Mucosa of rectum (tissue), 2 donors: ENCODE data around the gene PDE6C.

ENCODE experiments used
- H3K27ac ChIP-seq, 2 donors: one replicate each; pipeline ENCODE4 v1.7.0; 2013; ENCODE audit warnings: inconsistent platforms in 2 of 2, low read depth in 2 of 2, low read length in 2 of 2
- H3K27me3 ChIP-seq, 2 donors: one replicate each; pipeline ENCODE4 v1.7.0; 2013; ENCODE audit warnings: low read length in 2 of 2; ENCODE audit not compliant: control insufficient read depth in 2 of 2, insufficient read depth in 2 of 2
- H3K36me3 ChIP-seq, 2 donors: one replicate each; pipeline ENCODE4 v1.7.0; 2013; ENCODE audit warnings: low read length in 2 of 2; ENCODE audit not compliant: control insufficient read depth in 2 of 2, insufficient read depth in 2 of 2
- H3K4me1 ChIP-seq, 2 donors: one replicate each; pipeline ENCODE4 v1.7.0; 2013; ENCODE audit warnings: low read length in 2 of 2, mild to moderate bottlenecking in 1 of 2; ENCODE audit not compliant: control insufficient read depth in 2 of 2, insufficient read depth in 2 of 2
- H3K4me3 ChIP-seq, 2 donors: one replicate each; pipeline ENCODE4 v1.7.0; 2013; ENCODE audit warnings: low read length in 2 of 2
- H3K9ac ChIP-seq, 2 donors: one replicate each; pipeline ENCODE4 v1.7.0; 2013; ENCODE audit warnings: low read length in 2 of 2, low read depth in 1 of 2, mild to moderate bottlenecking in 1 of 2
- H3K9me3 ChIP-seq, 2 donors: one replicate each; pipeline ENCODE4 v1.7.0; 2013; ENCODE audit warnings: low read length in 2 of 2; ENCODE audit not compliant: control insufficient read depth in 2 of 2
- donor health status: healthy.
- donor health status: Normal muscosa, but diverticular disease.

Gene PDE6C

DNA sequence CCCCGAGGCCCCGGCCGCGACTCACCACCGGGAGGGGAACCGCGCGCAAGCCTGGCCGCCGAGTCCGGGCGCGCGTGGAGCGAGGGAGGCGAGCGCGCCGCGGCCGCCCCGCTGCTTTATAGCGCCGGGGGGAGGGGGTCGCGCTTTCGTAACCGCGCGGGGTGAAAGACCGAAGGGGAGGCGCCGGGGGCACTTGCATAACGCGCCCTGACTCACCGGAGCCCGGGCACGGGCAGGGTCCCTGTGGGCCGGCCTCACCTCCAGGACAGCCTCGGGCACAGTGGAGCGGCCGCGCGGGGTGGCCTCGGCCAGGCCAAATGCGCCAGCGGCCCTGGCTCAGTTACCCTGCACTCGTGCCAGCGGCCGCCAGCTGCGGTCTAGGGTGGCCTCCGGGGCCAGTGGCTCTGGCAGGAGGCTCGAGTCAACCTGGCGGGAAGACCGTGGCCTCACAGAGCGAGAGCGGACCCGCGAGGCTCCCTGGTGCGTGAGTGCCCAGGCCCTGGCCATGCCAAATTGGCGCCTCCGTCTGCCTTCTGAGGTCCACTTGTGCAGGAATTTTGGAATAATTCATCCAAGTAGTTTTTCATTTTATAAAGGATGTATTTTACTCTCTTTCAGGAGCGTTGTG is 11.1 kb upstream of the PDE6C start, which contains the start of gene RBP4:
RBP4 (minus strand) TSS at position 90 of the 628 bp plus-strand sequence. CDS start 207 bp downstream, outside the sequence.
- Histone ChIP-seq H3K9me3 (no peaks in the 10 kb centered on the region), H3K36me3 (no peaks in the 10 kb centered on the region), H3K27ac (no peak within 1 kb of the TSS), H3K4me1 (peaks cover 4 to 7% of the 10 kb centered on the region in 2 donors), H3K9ac (peak within 1 kb of the TSS in 1 of 2 donors; percentile 19), H3K4me3 (peak within 1 kb of the TSS; percentile 20 to 46), H3K27me3 (peaks cover 12 to 28% of the 10 kb centered on the region in 2 donors)

DNA sequence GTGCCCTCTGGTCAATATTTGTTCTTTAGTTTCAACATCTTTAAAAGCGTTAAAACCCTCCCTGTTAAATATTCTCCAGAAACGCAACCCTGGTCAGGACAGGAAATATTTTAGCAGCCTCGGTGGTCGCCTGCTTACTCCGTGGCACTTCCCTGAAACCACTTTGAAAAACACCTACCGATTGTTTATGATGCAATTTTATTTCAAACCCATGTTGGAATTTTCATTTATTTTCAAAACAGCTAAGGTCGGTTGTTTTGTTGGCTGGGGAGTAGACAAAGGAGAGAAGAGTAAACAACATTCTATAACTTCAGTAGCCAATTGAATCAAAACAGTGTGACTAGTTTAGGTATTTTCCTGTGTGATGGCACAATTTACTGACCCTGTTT is 10.6 kb upstream of the PDE6C start:
- H3K27ac ChIP-seq = no peak overlapping the region
- H3K4me3 ChIP-seq = peak overlapping the region in 1 of 2 donors; percentile 20
- H3K9me3 ChIP-seq = no peaks in the 10 kb centered on the region
- peaks cover 4 to 7% of the 10 kb centered on the region in 2 donors for H3K4me1 ChIP-seq
- H3K27me3 ChIP-seq = peaks cover 12 to 28% of the 10 kb centered on the region in 2 donors
- no peaks in the 10 kb centered on the region for H3K36me3 ChIP-seq
- H3K9ac ChIP-seq = no peak overlapping the region

DNA sequence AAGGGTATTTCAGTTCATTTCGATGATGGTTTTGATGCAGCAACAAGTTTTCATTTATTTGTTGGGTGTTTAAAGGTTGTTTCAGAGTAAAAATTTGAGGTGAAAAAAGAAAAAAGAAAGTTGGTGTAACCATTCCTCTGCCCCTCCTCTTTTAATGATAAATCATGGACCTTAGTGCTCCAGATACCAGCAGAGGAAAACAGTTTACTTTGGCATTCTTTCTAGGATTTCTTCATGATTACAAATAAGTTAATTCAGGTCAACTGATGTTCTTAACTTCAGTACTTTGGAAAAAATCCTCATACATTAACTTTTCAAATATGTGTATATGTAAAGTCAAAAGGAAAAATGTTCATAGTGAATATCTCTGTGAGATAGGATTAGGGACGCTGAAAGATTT is 9.3 kb upstream of the PDE6C start:
- Histone ChIP-seq H3K4me3 (no peak overlapping the region), H3K9me3 (no peaks in the 10 kb centered on the region), H3K36me3 (no peaks in the 10 kb centered on the region), H3K27me3 (peaks cover 12 to 28% of the 10 kb centered on the region in 2 donors), H3K27ac (no peak overlapping the region), H3K9ac (no peak overlapping the region), H3K4me1 (peaks cover 4 to 7% of the 10 kb centered on the region in 2 donors)

DNA sequence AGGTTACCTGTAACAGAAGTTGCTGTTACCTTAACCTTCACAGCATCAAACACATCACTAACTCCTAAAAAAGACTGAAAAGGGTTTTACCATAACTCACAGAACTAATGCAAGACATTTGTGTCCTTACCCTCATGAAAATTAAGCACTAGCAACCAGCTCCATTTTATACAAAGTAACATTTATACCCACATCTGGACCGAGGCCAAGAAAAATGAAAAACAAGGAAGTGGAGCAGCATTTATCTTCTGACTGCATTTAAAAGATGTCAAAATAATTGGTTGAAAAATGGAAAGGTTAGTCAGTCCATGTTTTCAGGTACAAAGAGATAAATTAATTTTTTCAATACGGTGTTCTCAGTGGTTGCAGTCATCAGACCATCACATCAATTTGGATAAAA is 8.2 kb upstream of the PDE6C start:
- Histone ChIP-seq H3K27me3 (peaks cover 12 to 28% of the 10 kb centered on the region in 2 donors), H3K4me3 (no peak overlapping the region)

DNA sequence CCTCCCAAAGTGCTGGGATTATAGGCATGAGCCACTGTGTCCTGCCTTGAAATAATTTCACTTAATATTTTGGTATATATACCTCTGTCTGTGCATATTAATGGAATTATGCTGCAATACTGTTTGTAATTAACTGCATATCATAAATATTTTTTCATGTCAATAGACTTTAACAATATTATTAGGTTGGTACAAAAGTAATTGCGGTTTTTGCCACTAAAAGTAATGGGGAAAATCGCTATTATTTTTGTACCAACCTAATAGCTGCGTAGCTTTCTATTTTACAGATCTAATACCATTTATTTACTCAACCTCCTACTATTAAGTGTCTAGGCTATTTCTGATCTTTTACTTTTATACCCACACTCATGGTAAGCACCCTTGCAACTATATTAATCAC is 3.9 kb upstream of the PDE6C start:
- Histone ChIP-seq H3K27ac (no peak overlapping the region), H3K36me3 (no peaks in the 10 kb centered on the region), H3K9me3 (no peaks in the 10 kb centered on the region), H3K4me1 (no peaks in the 10 kb centered on the region), H3K4me3 (no peak overlapping the region), H3K9ac (no peak overlapping the region), H3K27me3 (peaks cover 0 to 6% of the 10 kb centered on the region in 2 donors)

More for the DNA sequence above, 8.2 kb upstream of the PDE6C start:
- no peaks in the 10 kb centered on the region for H3K9me3 ChIP-seq
- H3K27ac ChIP-seq = no peak overlapping the region
- H3K36me3 ChIP-seq = no peaks in the 10 kb centered on the region
- H3K4me1 ChIP-seq = peaks cover 4 to 7% of the 10 kb centered on the region in 2 donors
- no peak overlapping the region for H3K9ac ChIP-seq

DNA sequence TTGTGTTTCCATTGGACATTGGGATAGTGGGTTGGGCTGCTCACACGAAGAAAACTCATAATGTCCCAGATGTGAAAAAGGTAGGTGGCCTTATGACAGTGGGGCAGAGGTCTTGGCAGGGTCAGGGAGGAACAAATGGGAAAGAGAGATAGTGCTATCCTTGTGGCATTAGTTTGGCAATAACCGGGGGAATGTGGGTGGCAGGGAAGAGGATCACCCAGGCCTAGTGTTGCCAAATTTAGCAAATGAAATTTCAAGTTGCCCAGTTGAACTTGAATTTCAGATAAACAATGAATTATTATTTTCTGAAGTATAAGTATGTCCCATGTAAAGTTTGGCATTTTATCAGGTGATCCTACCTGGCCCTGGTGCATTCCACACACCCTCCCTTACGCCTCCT is 789 bp downstream of the PDE6C start:
- Histone ChIP-seq H3K9ac (no peak overlapping the region), H3K27ac (no peak overlapping the region), H3K36me3 (no peaks in the 10 kb centered on the region), H3K27me3 (no peaks in the 10 kb centered on the region), H3K4me3 (no peak overlapping the region), H3K9me3 (no peaks in the 10 kb centered on the region), H3K4me1 (no peaks in the 10 kb centered on the region)

DNA sequence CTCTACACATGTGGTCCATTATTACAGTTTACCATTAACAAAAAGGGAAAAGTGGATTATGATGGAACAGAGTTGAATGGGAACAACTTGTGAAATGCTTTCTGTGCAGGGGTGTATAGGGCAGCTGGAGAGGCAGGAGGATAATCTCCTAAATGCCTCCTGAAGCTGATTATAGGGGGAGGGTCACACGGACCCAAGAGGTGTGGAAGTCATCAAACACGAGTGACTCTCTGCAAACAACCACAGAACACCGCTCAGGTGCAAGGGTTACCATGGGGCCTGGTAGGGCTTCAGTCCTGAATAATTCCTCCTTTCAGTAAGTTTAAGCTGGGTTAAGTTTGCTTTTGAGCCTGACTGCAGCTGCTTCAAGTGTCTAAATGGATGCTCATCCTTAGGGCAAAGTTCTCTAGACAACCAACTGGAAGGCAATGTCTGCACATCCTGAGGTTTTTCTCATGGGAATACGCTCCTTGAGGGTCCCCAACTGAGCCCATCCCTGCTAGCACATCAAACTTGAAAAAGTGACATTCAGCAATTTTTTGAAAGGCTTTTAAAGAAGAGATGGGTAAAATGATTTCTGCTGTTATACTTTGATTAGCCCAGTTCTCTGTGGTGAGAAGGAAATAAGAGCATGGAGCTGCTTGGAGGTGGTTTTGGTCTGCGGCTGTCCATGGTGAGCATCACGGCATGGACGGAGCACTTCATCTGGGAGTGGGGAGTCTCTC is 1.9 kb downstream of the PDE6C start:
- no peaks in the 10 kb centered on the region for H3K36me3 ChIP-seq
- no peak overlapping the region for H3K9ac ChIP-seq
- no peak overlapping the region for H3K27ac ChIP-seq
- no peaks in the 10 kb centered on the region for H3K4me1 ChIP-seq
- no peaks in the 10 kb centered on the region for H3K27me3 ChIP-seq
- no peak overlapping the region for H3K4me3 ChIP-seq
- no peaks in the 10 kb centered on the region for H3K9me3 ChIP-seq

DNA sequence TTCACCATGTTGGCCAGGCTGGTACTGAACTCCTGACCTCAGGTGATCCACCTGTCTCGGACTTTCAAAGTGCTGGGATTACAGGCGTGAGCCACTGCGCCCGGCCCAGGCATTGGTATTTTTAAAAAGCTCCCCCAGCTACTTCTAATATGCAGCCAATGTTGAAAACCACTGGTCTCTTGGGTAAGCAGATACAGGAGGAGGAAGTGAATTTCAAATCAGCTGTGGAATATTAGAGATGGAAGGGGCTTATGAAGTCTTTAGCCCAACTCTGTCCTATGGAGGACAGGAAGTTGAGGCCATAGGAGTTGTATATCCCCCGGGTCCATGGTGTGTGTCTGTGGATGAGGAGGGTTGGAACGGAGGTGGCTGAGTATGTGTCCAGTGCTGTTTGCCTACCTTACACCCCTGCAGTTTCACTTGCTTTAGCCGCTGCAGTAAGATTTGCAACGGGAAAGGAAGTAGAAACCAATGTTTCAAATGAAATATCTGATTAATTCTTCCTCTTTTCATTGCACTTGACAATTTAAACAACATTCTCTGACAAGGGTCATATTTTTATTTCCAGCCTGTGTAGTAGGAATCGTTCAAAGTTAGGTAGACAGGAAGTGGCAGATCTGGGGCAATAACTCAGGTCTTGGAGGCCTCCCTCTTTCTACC is 3.4 kb downstream of the PDE6C start:
- H3K27ac ChIP-seq = no peak overlapping the region
- no peak overlapping the region for H3K9ac ChIP-seq

DNA sequence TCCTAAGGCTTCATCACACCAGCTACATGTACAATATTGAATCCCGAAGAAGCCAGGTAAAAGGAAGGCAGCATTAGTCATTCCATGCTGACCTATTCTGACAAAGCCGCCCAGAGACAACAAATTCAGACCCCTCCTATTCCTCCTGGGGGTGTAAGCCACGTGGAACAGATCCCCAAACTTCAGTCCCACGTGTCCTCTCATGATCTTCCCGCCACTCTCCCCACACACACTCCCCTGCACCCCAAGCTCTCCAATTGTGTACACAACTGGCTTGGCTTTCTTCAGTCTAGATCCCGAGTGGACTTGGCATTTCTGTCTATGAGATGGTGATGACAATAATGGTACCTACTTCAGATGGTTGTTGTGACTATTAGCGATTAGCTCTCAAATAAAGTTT is 8.6 kb downstream of the PDE6C start:
- Histone ChIP-seq H3K36me3 (no peaks in the 10 kb centered on the region), H3K4me3 (no peak overlapping the region)

More for the DNA sequence above, 3.4 kb downstream of the PDE6C start:
- Histone ChIP-seq H3K27me3 (no peaks in the 10 kb centered on the region), H3K4me3 (no peak overlapping the region), H3K9me3 (no peaks in the 10 kb centered on the region), H3K4me1 (no peaks in the 10 kb centered on the region), H3K36me3 (no peaks in the 10 kb centered on the region)

DNA sequence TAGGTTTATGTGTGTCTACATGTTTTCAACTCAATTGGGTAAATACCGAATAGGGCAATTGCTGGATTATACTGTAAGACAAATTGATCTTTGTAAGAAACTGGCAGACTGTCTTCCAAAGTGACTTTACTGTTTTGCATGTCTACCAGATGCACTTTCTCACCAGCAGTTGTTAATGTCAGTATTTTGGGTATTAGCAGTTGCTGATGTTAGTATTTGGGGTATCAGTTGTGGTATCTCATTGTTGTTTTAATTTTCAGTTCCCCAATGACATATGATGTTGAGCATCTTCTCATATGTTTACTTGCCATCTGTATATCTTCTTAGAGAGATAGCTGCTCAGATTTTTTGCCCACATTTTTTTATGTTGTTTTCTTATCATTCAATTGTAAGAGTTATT is 10.6 kb downstream of the PDE6C start:
- no peaks in the 10 kb centered on the region for H3K4me1 ChIP-seq
- no peaks in the 10 kb centered on the region for H3K36me3 ChIP-seq
- no peak overlapping the region for H3K9ac ChIP-seq
- H3K4me3 ChIP-seq = no peak overlapping the region
- no peaks in the 10 kb centered on the region for H3K27me3 ChIP-seq
- no peaks in the 10 kb centered on the region for H3K9me3 ChIP-seq
- H3K27ac ChIP-seq = no peak overlapping the region

More for the DNA sequence above, 8.6 kb downstream of the PDE6C start:
- no peaks in the 10 kb centered on the region for H3K9me3 ChIP-seq
- no peaks in the 10 kb centered on the region for H3K4me1 ChIP-seq
- H3K9ac ChIP-seq = no peak overlapping the region
- no peak overlapping the region for H3K27ac ChIP-seq
- H3K27me3 ChIP-seq = no peaks in the 10 kb centered on the region
